T-helper 17 cell (primary cell): ENCODE measurements around the gene STK17B. TPM values are rescaled to one million over a fixed set of nuclear protein-coding genes. Genes with fewer than 3 reads are reported as not detected.

ENCODE experiments used
- ATAC-seq: fragments of 150-1000 bp; cut with Tn5 transposase; 2 replicates; pipeline ENCODE4 v1.10.0; 2021; ENCODE audit warnings: mild to moderate bottlenecking, moderate library complexity
- DNase-seq, 3 donors: peaks; one replicate each; pipeline versions ENCODE4 v3.0.0 to v3.0.0-alpha.2; 2020 to 2021
- H3K9me3 ChIP-seq: one replicate; pipeline ENCODE4 v1.7.0; 2013; ENCODE audit warnings: low read length, mild to moderate bottlenecking; ENCODE audit not compliant: control insufficient read depth, poor library complexity, severe bottlenecking
- H3K27ac Mint-ChIP-seq: one replicate; pipeline ENCODE4 v1.8.0; 2022; ENCODE audit warnings: mild to moderate bottlenecking, moderate library complexity, mixed read lengths
- H3K27me3 Mint-ChIP-seq: one replicate; pipeline ENCODE4 v1.8.0; 2022; ENCODE audit warnings: mixed read lengths
- H3K36me3 Mint-ChIP-seq: one replicate; pipeline ENCODE4 v1.8.0; 2022; ENCODE audit warnings: low read depth, mixed read lengths
- H3K4me1 Mint-ChIP-seq: one replicate; pipeline ENCODE4 v1.8.0; 2022; ENCODE audit warnings: mild to moderate bottlenecking, mixed read lengths
- H3K4me3 Mint-ChIP-seq: one replicate; pipeline ENCODE4 v1.8.0; 2022; ENCODE audit warnings: mild to moderate bottlenecking, moderate library complexity, mixed read lengths
- total RNA-seq, 4 donors: library from RNA in 2 of 4; stranded (reverse) in 2 of 4; gene quantifications; one replicate each; pipeline ENCODE4 v1.2.3 and lab custom pipeline; 2022 to 2026

Gene STK17B
- total RNA-seq, 2 donors from 2014 or later, result 417 to 460 TPM

GRCh38 chr2:196181484-196181883 lies 10.1 kb upstream of the STK17B start:
- H3K27me3 Mint-ChIP-seq, result no peaks in the 10 kb centered on the region
- H3K4me3 Mint-ChIP-seq, result no peak overlapping the region
- DNase-seq, result no peak
- no peak for ATAC-seq
- peaks cover 72% of the 10 kb centered on the region for H3K4me1 Mint-ChIP-seq
- peak overlapping the region; percentile 100 for H3K27ac Mint-ChIP-seq
- H3K36me3 Mint-ChIP-seq, result no peaks in the 10 kb centered on the region
- no peaks in the 10 kb centered on the region for H3K9me3 ChIP-seq

- ATAC-seq (no peak), DNase-seq (no peak)
- Mint-ChIP-seq H3K27me3 (no peaks in the 10 kb centered on the region), H3K4me1 (peaks cover 74% of the 10 kb centered on the region), H3K27ac (peak overlapping the region; percentile 100), H3K4me3 (peak overlapping the region; percentile 86), H3K36me3 (no peaks in the 10 kb centered on the region)
- no peaks in the 10 kb centered on the region for H3K9me3 ChIP-seq
These were observed 5.7 kb upstream of the STK17B start for GRCh38 chr2:196177124-196177523.

GRCh38 chr2:196176142-196176738 lies 4.9 kb upstream of the STK17B start:
- peaks cover 69% of the 10 kb centered on the region for H3K4me1 Mint-ChIP-seq
- peak overlapping the region; percentile 100 for H3K27ac Mint-ChIP-seq
- H3K4me3 Mint-ChIP-seq, result peak overlapping the region; percentile 86
- H3K27me3 Mint-ChIP-seq, result no peaks in the 10 kb centered on the region
- H3K9me3 ChIP-seq, result no peaks in the 10 kb centered on the region
- DNase-seq, result peak; percentile 64 to 85 (median 72)
- peaks cover 2% of the 10 kb centered on the region for H3K36me3 Mint-ChIP-seq
- ATAC-seq, result peak; percentile 71

- ATAC-seq, result no peak
- H3K27ac Mint-ChIP-seq, result peak overlapping the region; percentile 100
- no peaks in the 10 kb centered on the region for H3K9me3 ChIP-seq
- DNase-seq, result no peak
- H3K4me3 Mint-ChIP-seq, result peak overlapping the region; percentile 93
- no peaks in the 10 kb centered on the region for H3K27me3 Mint-ChIP-seq
- peaks cover 57% of the 10 kb centered on the region for H3K4me1 Mint-ChIP-seq
- H3K36me3 Mint-ChIP-seq, result peaks cover 8% of the 10 kb centered on the region
These were observed 3.0 kb upstream of the STK17B start for GRCh38 chr2:196174404-196174803.

GRCh38 chr2:196173505-196173904 lies 2.1 kb upstream of the STK17B start:
- H3K4me1 Mint-ChIP-seq, result peaks cover 49% of the 10 kb centered on the region

GRCh38 chr2:196172951-196173350 lies 1.6 kb upstream of the STK17B start:
- Mint-ChIP-seq H3K4me3 (peak overlapping the region; percentile 93), H3K4me1 (peaks cover 46% of the 10 kb centered on the region), H3K27ac (peak overlapping the region; percentile 100), H3K36me3 (peaks cover 8% of the 10 kb centered on the region), H3K27me3 (no peaks in the 10 kb centered on the region)
- H3K9me3 ChIP-seq, result no peaks in the 10 kb centered on the region
- DNase-seq, result no peak
- ATAC-seq, result no peak

More at GRCh38 chr2:196173505-196173904, 2.1 kb upstream of the STK17B start:
- Mint-ChIP-seq H3K27me3 (no peaks in the 10 kb centered on the region), H3K4me3 (peak overlapping the region; percentile 93), H3K27ac (peak overlapping the region; percentile 100), H3K36me3 (peaks cover 8% of the 10 kb centered on the region)
- no peak for ATAC-seq
- no peak for DNase-seq
- H3K9me3 ChIP-seq, result no peaks in the 10 kb centered on the region

GRCh38 chr2:196171946-196172345 lies 568 bp upstream of the STK17B start:
- ATAC-seq, result peak; percentile 1

GRCh38 chr2:196170606-196171247 lies 651 bp downstream of the STK17B start:
- DNase-seq (peak in 2 of 3 donors; percentile 19 to 35), ATAC-seq (peak; percentile 27)
- no peaks in the 10 kb centered on the region for H3K27me3 Mint-ChIP-seq
- no peaks in the 10 kb centered on the region for H3K9me3 ChIP-seq
- peak overlapping the region; percentile 100 for H3K27ac Mint-ChIP-seq
- peak overlapping the region; percentile 93 for H3K4me3 Mint-ChIP-seq
- H3K4me1 Mint-ChIP-seq, result peaks cover 39% of the 10 kb centered on the region
- peaks cover 20% of the 10 kb centered on the region for H3K36me3 Mint-ChIP-seq

More at GRCh38 chr2:196171946-196172345, 568 bp upstream of the STK17B start:
- Mint-ChIP-seq H3K36me3 (peaks cover 12% of the 10 kb centered on the region), H3K4me3 (peak overlapping the region; percentile 93), H3K27ac (peak overlapping the region; percentile 100), H3K27me3 (no peaks in the 10 kb centered on the region), H3K4me1 (peaks cover 40% of the 10 kb centered on the region)
- no peak for DNase-seq
- H3K9me3 ChIP-seq, result no peaks in the 10 kb centered on the region

GRCh38 chr2:196170213-196170605 lies 1.2 kb downstream of the STK17B start:
- Mint-ChIP-seq H3K27ac (peak overlapping the region; percentile 100), H3K4me3 (peak overlapping the region; percentile 93), H3K36me3 (peaks cover 23% of the 10 kb centered on the region), H3K27me3 (no peaks in the 10 kb centered on the region), H3K4me1 (peaks cover 43% of the 10 kb centered on the region)
- ATAC-seq, result peak; percentile 22
- DNase-seq, result peak in 1 of 3 donors; percentile 18
- H3K9me3 ChIP-seq, result no peaks in the 10 kb centered on the region

- no peaks in the 10 kb centered on the region for H3K9me3 ChIP-seq
- peaks cover 26% of the 10 kb centered on the region for H3K36me3 Mint-ChIP-seq
- H3K27me3 Mint-ChIP-seq, result no peaks in the 10 kb centered on the region
- ATAC-seq, result no peak
- peaks cover 45% of the 10 kb centered on the region for H3K4me1 Mint-ChIP-seq
- DNase-seq, result no peak
- peak overlapping the region; percentile 100 for H3K27ac Mint-ChIP-seq
- peak overlapping the region; percentile 93 for H3K4me3 Mint-ChIP-seq
These were observed 1.9 kb downstream of the STK17B start for GRCh38 chr2:196169516-196169915.

- Mint-ChIP-seq H3K4me1 (peaks cover 39% of the 10 kb centered on the region), H3K27me3 (no peaks in the 10 kb centered on the region), H3K27ac (peak overlapping the region; percentile 100), H3K36me3 (peaks cover 29% of the 10 kb centered on the region), H3K4me3 (peak overlapping the region; percentile 93)
- no peaks in the 10 kb centered on the region for H3K9me3 ChIP-seq
- ATAC-seq (no peak), DNase-seq (no peak)
These were observed 3.2 kb downstream of the STK17B start for GRCh38 chr2:196168181-196168580.

GRCh38 chr2:196167666-196168065 lies 3.7 kb downstream of the STK17B start:
- DNase-seq (no peak), ATAC-seq (no peak)
- peaks cover 37% of the 10 kb centered on the region for H3K4me1 Mint-ChIP-seq
- H3K4me3 Mint-ChIP-seq, result peak overlapping the region; percentile 93
- H3K36me3 Mint-ChIP-seq, result peaks cover 29% of the 10 kb centered on the region
- H3K27me3 Mint-ChIP-seq, result no peaks in the 10 kb centered on the region
- H3K9me3 ChIP-seq, result no peaks in the 10 kb centered on the region
- H3K27ac Mint-ChIP-seq, result peak overlapping the region; percentile 100

- Mint-ChIP-seq H3K4me1 (peaks cover 38% of the 10 kb centered on the region), H3K27me3 (no peaks in the 10 kb centered on the region), H3K27ac (peak overlapping the region; percentile 100), H3K36me3 (peaks cover 29% of the 10 kb centered on the region), H3K4me3 (peak overlapping the region; percentile 93)
- ATAC-seq (peak; percentile 16), DNase-seq (no peak)
- no peaks in the 10 kb centered on the region for H3K9me3 ChIP-seq
These were observed 4.5 kb downstream of the STK17B start for GRCh38 chr2:196166876-196167275.
